HG03196 (cell line): ENCODE measurements around the gene UBN1.
A peak's percentile ranks its signal among the peaks of the same experiment; 100 is the strongest.

Experiments
- ATAC-seq: cut with Tn5 transposase; IDR thresholded peaks from one replicate; pipeline ENCODE4 v1.9.1; 2021; ENCODE audit not compliant: unreplicated experiment

UBN1 gene

GRCh38 chr16:4820652-4821051, 26.6 kb upstream of the UBN1 start:
- ATAC-seq: no peak

- ATAC-seq: no peak
Observed at GRCh38 chr16:4825196-4825595, 22.1 kb upstream of the UBN1 start.

GRCh38 chr16:4826526-4826925, 20.8 kb upstream of the UBN1 start:
- ATAC-seq: no peak

- no peak for ATAC-seq
Observed at GRCh38 chr16:4826980-4827379, 20.3 kb upstream of the UBN1 start.

GRCh38 chr16:4828567-4829321, 18.5 kb upstream of the UBN1 start:
- ATAC-seq: no peak

GRCh38 chr16:4830408-4830807, 16.9 kb upstream of the UBN1 start:
- no peak for ATAC-seq

GRCh38 chr16:4831616-4832015, 15.7 kb upstream of the UBN1 start:
- ATAC-seq: no peak

GRCh38 chr16:4832698-4833343, 14.5 kb upstream of the UBN1 start:
- ATAC-seq: no peak

- ATAC-seq: no peak
Observed at GRCh38 chr16:4833584-4833983, 13.7 kb upstream of the UBN1 start.

GRCh38 chr16:4836727-4837126, 10.6 kb upstream of the UBN1 start:
- no peak for ATAC-seq

- no peak for ATAC-seq
Observed at GRCh38 chr16:4837733-4838501, 9.4 kb upstream of the UBN1 start.

- no peak for ATAC-seq
Observed at GRCh38 chr16:4839942-4840341, 7.3 kb upstream of the UBN1 start.

- no peak for ATAC-seq
Observed at GRCh38 chr16:4840984-4841383, 6.3 kb upstream of the UBN1 start.

- peak; percentile 23 for ATAC-seq
Observed at GRCh38 chr16:4846503-4846900, 779 bp upstream of the UBN1 start.

- ATAC-seq: peak; percentile 14
Observed at GRCh38 chr16:4847774-4848587, 700 bp downstream of the UBN1 start.

- no peak for ATAC-seq
Observed at GRCh38 chr16:4850211-4850610, 2.9 kb downstream of the UBN1 start.

- no peak for ATAC-seq
Observed at GRCh38 chr16:4852221-4852872, 5.1 kb downstream of the UBN1 start.

GRCh38 chr16:4855371-4855770, 8.1 kb downstream of the UBN1 start:
- ATAC-seq: no peak

GRCh38 chr16:4855804-4856203, 8.5 kb downstream of the UBN1 start:
- no peak for ATAC-seq

- no peak for ATAC-seq
Observed at GRCh38 chr16:4859190-4859899, 12.1 kb downstream of the UBN1 start.
